Measurements from ENCODE around the gene ALOX12.

Gene ALOX12

DNA sequence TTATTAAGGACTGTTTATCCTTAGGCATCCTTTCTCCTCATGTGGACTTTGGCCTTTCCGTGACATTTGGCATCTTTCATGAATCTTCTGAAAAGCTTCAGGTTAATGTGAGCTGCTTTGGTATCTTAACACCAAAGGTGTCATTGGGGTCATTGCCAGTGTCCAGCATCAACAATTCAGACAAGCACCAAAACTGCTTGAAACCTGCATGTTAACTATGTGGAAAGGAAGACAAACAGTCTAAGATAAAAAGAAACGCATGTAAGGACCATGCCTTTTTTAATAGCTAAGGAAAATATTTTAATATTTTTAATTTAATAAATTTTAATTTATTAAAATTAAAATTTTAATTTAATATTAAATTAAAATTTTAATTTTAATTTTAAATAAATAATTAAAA lies 7.9 kb downstream of the ALOX12 start:
- DNase-seq, result no peak

DNA sequence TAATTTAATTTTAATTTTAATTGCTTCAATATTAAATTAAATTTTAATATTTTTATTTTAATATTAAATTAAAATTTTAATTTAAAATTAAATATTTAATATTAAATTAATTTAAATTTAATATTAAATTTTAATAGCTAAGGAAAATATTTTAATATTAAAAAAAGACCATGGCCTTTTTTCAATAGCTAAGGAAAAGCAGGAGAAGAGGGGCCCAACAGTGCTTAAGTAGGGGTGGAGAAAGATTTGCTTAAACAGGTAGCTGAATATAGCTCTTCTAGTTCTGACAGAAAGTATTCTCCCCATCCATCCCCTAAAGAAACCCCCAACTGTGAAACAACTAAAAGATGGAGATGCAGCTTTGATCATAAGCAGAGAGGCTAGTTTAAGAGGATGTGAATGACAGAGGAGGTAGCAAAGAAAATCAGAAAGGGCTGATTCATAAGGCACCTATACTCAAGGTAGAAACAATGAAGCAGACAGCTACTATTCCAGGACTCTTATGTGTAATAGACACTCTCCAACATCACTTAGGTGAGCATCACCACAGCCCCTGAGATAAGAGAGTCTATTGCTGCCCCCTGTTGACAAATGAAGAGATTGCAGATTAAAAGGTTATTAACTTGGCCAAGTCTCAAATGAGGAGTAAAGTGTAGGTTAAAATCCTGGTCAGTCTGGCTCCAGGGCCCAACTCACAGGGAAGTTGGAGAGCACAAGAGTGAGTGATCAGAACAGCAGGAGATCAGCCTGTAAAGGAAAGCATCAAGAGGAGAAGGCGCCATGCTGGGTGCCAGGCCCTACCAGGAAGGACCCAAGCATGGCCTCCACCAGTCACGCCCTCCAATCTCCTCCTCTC lies 8.8 kb downstream of the ALOX12 start:
- DNase-seq, result peak; percentile 76

DNA sequence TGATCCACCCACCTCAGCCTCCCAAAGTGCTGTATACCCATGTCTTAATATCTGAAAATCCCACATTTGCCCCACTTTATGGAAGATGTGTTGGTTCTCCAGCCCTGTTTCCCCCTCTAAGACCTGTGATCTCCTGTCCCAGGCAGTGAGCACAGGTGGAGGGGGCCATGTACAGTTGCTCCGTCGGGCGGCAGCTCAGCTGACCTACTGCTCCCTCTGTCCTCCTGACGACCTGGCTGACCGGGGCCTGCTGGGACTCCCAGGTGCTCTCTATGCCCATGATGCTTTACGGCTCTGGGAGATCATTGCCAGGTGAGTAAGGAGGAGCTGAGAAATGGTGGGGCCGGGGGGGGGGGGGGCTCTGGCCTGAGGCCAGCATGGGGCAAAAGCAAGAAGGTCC lies 9.9 kb downstream of the ALOX12 start:
- no peak for DNase-seq

DNA sequence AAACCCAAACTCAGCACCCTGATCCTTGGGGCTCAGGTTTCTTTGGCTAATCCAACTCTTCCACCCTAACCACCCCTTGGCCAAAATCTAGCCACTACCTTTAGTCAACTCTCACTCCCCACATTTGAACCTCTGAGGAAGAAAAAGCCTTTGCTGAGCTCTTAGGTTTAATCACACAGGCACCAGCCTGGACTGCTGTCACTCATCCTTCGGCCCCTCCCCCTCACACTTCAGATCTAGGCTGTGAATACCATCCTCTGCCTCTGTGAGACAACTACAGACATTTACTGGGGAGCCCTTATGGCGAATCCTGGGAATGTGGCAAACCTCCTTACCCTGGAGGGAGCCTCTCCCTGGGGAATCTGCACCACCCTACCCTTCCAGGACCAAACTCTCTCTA lies 11.3 kb downstream of the ALOX12 start:
- no peak for DNase-seq

DNA sequence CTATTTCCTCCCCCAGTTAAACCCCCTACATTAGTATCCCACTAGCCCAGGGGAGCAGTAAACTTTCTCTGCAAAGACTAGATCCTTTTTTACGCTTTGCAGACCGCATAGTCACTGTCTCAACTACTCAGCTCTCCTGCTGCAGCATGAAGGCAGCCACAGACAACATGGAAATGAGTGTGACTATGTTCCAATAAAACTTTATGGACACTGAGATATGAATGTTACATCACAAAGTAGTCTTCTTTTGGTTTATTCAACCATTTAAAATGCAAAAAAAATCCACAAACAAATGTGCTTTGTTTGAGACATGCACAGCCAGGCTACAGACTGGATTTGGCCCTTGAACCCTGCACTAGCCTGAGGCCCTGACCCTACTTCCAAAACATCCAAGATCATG lies 14.7 kb downstream of the ALOX12 start:
- no peak for DNase-seq

DNA sequence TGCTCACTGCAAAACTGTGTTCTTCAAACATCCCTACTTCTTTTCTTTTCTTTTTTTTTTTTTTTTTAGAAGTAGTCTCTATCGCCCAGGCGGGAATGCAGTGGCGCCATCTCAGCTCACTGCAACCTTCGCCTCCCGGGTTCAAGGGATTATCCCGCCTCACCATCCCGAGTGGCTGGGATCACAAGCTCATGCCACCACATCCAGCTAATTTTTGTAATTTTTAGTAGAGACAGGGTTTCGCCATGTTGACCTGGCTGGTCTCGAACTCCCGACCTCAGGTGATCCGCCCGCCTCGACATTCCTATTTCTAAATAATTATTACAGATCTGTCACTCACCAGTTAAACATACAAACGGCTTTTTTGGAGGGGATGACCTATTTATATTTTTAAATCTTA lies 15.6 kb downstream of the ALOX12 start:
- DNase-seq, result no peak

DNA sequence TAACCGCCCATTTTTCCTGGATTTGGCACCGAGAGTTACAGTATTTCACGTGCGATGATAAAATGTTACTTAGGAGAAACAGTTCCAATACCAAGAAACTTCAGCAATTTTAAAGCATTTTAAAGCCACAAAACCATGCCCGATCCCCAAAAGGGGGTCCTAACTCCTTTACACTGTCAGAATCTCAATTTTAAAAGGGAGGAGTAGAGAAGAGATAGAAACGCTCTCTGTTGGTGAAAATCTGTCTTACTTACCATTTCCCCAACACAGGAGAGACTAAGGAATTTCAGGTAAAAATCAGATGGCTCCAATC lies 16.0 kb downstream of the ALOX12 start:
- DNase-seq, result no peak

DNA sequence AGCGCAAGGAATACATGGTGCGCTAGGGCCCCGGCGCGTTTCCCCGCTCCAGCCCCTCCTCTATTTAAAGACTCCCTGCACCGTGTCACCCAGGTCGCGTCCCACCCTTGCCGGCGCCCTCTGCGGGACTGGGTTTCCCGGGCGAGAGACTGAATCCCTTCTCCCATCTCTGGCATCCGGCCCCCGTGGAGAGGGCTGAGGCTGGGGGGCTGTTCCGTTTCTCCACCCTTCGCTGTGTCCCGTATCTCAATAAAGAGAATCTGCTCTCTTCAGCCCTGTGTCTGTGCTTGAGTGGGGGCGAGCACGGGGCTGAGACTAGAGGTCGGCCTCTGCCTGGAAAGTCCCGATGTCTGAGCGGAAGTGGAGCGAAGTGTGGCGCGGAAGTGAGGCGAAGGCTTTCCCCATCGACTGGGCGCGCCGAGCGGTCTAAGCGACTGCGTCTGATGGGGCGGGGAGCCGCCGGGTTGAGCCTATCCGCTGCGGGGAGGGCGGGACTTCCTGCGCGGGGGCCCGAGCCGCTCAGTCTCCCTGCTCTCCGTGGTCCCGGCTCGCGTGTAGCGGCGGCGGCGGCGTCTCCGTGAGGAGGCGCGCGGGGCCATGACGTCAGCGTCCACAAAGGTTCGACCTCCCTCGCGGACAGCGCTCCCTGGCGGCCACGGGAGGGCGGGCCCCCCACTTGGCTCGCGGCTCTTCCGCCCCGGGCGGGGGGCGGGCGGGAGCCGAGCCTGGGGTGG lies 18.6 kb downstream of the ALOX12 start:
- peak; percentile 88 for DNase-seq

DNA sequence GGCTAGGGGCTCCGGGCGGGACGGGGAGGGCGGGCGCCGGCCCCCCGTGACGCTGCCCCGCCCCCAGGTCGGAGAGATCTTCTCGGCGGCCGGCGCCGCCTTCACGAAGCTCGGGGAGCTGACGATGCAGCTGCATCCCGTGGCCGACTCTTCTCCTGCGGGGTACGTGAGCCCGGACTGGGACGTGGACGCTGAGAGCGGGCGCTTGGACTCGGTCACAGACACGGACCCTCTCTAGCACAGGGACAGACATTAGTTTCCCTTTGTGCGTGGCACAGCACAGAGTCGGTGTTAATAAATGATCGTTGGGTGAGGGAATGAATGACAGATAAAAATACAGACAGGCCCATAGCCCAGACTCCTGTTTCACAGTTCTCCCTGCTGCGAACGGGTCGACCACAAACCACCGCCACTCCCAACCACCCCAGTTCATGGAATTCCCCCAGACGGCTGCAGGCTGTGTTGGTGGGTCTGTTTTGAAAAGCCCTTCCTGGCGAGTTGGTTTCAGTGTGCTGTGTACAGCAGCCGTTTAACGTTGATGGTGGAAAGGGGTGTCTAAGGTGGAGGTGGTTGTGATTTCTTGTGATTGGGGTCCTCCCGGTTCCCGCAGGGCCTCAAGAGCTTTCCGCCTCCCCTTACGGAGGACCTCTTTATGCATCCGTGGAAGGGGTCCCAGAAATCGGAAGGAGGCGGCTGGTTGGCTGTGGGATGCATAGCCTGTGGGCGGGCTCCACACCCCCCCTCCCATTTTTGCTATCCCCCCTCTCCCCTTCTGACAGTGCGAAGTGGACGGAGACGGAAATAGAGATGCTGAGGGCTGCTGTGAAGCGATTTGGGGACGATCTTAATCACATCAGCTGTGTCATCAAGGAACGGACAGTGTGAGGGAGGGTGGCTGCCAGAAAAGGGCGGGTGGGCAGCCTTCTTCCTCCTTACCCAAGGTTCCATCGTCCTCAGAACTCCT lies 19.4 kb downstream of the ALOX12 start:
- DNase-seq, result no peak

DNA sequence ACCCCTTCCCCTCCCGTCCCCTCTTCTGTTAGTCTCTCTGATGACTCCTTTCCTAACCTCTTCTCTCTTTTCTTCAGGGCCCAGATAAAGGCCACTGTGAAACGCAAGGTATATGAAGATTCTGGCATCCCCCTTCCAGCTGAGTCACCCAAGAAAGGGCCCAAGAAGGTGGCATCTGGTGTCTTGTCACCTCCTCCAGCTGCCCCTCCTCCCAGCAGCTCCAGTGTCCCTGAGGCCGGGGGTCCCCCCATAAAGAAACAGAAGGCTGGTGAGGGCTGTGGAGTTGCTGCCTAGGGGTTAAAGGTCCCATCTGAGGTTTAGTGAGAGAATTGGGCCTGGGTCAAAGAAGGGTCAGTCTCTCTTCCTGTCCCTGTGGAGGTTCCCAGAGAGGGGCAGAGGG lies 20.6 kb downstream of the ALOX12 start:
- no peak for DNase-seq

DNA sequence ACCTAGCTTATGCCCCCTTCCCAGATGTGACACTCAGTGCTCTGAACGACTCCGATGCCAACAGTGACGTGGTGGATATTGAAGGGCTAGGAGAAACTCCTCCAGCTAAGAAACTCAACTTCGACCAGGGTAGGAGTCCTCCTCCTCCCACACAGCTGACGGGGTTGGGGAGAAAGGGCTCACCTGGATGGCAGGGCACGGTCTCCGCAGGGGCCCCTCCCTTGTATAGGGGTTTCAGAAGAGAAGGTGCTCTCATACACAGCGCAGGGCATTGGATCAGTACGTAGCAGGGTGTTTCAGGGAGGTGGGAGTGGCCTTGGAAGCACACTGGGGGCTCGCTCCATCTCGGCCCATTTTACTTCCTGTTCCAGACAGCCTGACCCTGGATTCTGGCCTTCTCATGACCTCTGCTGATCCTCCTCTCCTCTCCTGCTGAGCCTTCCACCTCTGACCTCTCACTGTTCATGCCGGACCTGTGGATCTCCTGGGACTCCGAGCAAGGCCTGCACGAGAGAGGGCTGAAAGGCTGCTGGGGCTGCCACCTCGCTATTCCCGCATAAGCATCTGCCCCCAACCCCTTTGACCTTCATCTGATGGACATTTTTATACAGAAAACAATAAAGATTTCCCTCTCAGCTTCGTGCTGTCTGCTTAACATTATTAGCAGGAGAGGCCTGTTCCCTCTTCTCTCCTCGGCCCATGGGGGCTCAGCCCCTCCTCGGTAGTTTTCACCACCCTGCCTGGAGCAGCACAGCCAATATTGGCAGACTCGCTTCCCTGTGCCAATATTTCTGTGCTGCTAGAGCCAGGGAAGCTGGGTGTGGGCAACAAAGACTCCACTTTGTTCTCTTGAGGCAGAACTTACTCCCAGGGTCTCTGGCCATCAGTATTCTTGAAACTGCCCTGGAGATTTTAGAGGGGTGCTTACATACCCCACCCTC lies 21.3 kb downstream of the ALOX12 start:
- no peak for DNase-seq

DNA sequence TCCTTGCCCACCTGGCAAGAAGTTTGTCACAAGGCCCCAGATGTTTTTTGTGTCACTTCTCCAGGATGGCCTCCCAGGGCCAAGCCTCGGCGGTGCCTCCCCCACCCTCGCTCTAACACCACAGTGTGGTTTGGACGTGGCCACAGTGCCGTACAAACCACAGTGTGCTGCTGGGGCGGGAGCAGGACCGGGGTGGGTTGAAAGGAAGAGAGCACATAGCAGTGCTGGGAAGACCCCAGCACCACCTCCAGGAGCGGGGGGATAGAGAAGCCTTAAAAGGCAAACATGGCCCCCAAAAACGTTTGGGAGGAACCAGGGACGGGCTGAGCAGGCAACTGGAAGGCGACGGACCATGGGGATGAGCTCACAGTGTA lies 22.0 kb downstream of the ALOX12 start:
- no peak for DNase-seq

DNA sequence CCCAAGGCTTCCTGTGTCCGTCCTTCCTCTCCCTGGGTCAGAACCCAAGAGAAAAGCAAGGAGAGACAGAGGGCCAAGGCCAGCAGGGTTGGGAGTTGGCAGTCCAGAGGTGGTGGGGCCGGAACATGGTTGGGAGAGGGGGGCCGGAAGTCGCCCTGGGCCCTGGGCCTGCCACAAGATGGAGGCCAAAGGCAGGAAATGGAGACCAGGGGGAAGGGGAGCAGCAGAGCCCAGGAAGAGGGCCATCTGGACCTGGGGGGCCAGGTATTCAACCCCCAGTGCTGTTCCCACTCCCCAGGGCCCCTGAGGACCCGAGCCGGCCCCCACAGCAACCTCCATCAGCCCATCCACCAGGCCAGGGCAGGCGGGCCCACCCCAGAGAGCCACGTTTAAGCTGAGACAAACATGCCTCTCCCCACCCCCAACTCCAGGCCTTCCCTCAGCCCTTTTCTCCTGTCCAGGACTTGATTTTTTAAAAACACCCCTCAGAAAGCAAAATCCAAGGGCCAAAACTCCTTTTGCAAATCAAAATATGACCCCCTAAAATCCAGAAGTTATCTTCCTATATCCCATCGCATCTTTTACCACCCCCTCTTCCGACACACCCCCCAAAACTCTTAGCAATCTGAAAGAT lies 22.6 kb downstream of the ALOX12 start:
- DNase-seq, result no peak

DNA sequence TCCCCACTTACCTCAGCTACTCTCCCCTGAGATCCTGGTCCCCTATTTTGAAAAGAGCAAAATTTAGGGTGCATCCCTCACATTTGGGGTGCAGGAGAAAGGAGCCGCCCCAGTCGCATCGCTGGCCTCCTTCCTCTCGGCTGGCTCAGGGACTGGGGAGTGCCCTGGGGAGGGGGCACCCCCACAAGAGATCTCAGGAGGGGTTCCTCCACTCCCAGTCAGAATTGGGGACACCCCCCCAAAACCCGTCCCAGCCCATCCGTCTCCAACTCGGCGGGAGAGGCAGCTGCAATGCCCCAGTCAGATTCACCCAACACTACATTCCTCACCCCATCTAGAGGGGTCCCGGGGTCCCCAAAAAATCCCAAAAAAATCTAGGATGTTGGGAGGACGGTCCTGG lies 23.5 kb downstream of the ALOX12 start:
- DNase-seq, result no peak

DNA sequence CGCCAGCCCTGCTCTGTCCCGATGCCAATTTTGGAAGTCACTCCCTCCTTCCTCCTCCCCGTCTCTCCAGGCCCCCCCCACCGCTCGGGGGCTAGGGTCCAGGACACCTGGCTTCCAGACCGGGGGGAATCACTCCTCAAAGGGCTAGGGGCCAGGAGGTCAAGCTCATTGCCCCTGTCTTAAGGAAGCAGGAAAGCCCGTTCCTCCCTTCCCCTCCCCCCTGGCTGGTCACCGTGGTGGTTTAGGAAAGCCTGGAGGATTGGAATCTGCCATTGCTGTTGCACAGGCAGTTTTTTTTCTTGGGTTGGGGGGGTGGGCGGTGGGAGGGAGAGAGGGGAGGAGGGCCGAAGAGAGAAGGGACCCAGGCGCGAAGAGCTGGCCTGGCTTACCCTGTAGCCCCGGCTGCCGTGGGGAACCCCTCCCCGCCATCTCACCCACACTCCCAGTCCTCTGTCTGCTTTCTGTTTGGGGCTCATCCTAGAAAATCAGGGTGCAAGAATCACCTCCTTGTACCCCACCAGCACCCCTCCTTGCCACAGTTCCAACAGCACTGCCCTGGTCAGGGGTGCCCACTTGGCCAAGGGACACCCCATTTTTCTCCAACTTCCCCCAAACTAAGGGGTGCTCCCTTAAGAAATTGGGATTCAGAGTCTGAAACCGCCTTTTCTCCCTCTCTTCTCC lies 24.1 kb downstream of the ALOX12 start:
- no peak for DNase-seq

DNA sequence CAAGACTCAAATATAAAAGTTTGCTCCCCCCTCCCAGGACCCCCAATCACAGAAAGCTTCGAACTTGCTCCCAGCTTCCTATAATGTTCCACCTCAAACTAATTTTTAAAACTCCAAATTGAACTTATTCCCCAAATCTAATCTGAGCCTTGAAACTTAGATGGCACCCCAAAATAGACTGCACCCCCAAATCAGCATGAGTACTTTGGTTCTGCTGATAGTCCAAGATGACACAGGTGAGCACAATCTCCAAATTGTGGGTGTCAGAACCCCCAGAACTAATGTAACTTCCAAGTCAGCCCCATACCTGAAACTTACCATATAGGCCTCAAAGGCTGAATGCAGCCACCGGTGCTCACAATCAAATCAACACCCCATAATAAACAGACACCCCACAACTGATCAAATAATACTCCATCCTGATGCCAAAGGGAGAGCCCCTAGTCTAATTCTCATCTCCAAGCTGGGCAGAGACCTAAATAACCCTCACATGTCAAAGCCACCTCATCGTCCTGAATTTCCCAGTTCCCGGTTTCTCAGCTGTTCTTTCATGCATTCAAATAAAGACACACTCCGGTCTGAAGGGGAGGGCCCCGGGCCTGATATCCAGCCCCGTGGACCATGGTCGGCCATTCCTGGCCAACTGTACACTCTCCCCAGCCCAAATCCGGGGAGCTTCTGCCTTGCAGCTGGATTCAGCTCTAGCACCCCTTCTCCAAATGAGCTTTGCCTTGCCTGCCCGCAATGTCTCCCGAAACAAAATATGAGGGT lies 25.2 kb downstream of the ALOX12 start:
- DNase-seq, result no peak

DNA sequence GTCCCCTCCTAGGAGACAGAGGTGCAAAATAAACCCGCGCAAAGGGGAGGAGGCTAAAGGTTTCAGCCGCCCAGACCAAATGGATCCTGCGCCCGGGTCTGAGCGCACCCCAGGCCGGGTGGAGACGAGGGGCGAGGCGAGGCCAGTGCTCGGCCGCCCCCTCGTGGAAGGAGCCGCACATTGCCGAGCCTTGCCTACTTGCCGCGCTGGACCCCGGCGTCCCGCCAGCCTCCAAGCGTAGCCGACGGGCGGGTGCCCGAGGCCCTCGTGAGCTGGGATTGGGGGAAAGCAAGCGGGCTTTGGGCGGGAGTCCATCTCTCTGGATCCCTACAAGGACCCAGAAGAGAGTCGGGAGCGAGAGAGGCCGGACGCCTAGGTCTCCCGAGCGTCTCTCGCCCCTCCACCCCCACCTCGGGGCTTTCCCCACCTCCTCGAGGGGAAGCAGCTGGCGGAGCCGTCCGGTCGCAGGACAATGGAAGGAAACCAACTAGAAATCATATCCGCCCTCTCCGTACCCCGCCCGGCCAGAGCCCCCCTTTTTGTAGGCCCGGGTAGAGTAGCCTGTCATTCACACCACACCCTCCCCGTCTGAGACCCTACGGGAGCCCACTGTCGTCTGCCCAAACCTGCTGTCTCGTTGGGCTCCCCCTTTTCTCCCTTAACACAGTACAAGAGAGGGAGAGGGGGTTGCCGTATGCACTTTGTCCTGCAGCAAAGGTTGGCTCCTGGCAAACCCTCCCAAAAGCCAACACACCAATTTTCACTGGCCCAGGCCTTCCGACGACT lies 26.3 kb downstream of the ALOX12 start:
- peak; percentile 26 for DNase-seq

DNA sequence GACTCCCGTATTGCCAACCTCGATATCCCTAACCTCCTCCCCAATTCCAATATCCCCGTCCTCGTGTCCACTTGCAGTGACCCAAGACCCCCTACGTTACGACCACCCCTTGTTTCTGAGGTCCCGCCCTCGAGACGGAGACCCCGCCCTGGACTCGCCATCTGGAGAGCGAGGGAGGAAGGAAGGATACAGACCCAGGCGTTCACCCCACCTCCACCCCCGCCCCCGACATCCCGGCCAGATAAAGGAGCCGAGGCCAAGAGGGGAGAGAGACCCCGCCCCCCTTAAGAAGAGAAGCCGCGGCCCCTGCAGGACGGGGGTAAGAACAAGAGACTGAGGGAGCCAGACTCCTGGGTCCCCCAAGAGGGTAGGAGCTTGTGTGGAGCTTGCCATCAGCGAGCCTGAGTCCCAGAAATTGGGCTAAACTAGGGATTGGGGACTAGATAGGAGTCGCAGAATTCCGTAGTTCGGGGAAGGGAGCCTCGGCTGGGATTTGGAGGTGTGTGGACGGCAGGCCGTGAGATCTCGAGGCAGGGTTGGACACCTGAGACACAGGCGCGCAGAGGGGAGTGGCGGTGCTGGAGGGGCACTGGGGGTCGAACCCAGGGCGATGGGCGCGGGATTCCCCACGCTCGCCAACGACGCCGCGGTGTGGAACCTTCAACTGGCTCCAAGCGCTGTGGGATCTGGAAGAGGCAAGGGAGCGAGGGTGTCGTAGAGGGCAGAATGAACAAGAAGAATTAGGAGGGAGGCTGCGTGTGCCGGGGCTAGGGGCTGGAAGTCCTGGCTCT lies 27.1 kb downstream of the ALOX12 start, which contains the start of gene BCL6B:
Gene BCL6B, plus strand, starts transcription at position 270 of the 791 bp plus-strand sequence. CDS start 622 bp downstream, outside the sequence.
- no peak for DNase-seq
